GM19240 (cell line): Measurements from ENCODE around the gene TWF2.

ENCODE experiments used
- DNase-seq: peaks from one replicate; pipeline ENCODE4 v3.0.0; 2011; ENCODE audit warnings: low spot score; ENCODE audit not compliant: insufficient read length

Gene TWF2

GRCh38 chr3:52237657-52238172 is 1.2 kb downstream of the TWF2 start:
- no peak for DNase-seq

DNA sequence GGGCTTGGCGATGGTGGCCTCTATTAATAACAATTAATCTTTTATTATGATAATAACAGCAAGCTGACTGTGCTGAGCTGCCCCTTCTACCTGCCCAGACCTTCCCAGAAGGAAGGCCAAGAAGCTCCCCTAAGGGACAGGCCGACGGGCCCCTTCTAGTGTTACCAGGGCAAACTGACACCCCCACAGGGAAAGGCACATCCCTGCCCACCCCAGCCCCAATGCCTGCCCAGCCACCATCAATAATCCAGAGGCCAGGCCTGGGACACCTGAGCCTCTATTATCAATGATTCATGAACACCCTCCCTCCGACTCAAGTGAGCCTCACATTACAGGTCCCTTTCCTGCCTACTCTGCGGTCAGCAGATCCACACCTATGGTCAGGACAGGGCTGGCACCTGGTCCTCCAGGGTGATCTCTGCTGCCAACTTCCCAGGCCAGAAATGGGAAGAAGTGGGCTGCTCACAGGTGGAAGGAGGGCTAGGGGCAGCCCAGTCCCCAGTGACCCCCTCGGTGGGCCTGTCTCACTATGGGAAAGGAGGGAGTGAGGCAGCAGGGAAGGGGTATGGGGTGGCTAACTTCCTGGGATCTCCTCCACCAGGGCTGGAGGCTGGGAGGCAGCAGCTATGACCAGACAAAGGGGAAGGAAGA is 1.8 kb downstream of the TWF2 start:
- DNase-seq = no peak

DNA sequence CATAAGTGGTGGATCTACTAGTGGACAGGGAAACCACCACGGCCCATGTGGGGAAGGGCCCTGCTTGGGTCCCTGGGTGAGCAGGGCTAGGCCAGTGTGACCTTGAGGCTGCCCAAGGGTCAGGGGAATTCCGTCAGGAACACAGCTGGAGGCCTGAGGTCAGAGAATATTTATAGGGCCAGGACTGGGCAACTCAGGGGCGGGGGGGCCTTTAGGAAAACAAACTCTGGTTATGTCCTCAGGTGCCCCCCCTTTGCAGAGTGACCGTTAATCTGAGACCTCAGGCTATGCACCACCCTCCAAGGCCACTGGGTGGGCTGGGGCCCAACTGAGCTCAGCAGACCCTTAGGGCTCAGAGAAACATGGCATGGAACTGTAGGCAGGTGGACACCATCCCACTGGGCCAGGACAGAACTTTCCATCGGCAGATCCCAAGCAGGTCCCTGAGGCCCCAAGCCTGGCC is 2.5 kb downstream of the TWF2 start:
- no peak for DNase-seq

DNA sequence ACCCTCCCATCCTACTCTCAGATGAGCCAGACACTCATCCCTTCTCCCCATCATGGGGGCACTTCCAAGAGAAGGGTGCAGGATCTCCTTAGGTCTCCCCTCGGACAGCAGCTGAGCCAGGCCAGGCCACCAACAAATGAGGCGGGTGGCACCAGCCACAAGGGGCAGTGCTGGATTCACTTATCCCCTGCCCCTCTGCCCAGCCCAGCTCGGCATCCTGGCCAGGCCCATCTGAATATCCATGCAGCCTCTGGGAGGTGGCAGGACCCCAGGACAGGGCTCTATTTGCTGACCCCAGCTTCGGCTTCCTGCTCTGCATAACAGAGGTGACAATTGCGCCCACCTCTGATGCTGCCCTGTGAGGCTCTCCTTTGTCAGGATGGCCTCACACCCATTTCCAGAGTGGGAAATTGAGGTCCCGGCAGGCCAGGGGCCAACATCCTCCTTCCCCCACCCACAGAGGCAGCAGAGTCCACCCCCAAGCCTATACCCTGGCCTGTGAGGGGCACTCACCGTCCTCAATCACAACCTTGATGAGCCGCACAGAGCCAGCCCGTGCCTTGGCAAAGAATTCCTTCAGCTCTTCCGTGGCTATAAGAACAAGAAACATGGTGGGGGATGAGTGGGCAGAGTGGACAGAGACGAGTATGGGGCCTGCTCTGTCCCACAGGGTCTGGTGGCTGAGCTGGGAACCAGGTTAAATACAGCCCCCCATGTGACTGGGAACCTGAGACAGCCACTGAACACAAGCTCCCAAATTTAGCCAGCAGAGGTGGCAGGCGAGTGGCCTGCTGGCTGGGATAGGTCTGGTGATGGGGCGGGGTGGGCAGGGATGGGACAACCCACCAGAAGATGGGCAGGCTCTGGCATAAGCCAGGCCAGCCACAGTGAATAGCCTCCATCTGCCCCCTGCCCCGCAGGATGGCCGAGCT is 4.2 kb downstream of the TWF2 start:
- DNase-seq = no peak

GRCh38 chr3:52233968-52234367 is 5.0 kb downstream of the TWF2 start:
- DNase-seq = no peak

DNA sequence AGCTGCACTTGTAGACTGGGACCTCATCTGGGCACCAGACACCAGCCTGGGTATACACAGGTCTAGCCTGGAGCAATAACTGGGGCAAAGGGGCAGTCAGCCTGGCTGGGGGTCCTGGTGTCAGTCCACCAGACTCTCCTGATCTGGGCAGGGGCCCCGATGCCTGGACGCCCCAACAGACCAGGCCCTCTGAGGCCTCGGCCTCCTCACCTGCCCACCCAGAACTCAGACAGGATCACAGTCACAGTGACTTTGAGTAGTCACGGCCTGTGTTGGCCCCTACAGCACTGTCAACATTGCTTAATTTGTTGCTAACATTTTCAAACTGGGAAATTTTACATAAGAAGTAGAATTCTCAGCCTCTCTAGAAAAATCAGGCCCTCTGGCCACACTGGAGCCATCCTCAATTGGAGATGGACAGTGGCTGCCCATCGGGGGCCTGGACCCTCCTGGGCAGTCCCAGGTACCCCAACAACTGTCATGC is 5.8 kb downstream of the TWF2 start:
- DNase-seq = no peak

GRCh38 chr3:52232279-52233107 is 6.5 kb downstream of the TWF2 start:
- no peak for DNase-seq

DNA sequence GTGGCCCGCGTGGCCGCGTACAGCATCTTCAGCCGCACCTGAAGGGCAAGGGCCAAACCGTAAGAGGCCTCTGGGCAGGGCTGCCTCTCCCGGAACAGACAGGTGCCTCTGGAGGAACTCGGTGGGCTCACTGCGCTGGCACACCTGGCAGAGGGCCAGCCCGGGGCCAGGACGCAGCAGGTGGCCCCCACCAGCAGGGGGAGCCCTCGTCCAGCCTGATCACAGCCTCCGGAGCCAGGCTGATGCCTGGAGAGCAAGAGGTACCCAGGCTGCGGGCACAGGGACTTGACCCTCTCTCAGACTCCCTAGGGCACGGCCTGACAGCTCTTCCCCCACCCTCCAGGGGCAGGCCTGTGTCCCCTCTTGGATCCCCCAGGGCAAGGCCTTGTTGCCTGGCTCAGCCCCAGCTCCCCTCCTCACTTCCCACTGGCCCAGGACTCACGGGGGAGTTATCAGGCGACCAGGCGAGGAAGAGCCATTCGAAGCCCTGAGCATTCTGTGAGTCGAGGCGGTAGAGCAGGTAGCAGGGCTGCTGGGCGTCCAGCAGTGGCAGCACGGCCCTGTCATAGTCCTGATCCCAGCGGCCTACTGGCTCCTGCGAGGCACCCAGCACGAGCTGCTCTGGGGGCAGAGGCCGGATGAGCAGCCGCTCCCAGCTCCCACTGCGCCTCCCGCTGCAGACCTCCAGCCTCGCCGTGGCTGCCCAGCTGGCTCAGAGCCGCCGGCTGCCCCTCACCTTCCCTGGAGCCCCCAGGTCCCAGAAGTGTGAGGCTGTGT is 7.3 kb downstream of the TWF2 start:
- DNase-seq = no peak

- no peak for DNase-seq
Observed at GRCh38 chr3:52230889-52231499, 8.0 kb downstream of the TWF2 start.

DNA sequence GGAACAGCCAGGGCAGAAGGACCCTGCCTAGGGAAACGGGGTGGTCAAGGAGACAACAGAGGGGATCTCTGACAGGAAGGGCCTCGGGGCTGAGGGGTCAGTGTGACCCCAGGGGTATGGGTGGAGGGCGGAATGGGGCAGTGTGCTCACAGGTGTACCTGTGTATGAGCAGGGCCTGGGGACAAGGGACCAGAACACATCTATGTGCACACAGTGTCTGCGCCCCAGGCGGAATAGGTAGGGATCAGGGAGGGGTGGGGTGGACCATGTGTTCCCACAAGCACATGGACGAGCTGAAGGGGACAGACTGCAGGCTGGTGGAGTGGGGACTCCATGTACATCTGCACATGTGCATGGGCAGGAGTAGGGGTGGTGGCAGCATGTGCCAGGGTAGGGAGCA is 8.5 kb downstream of the TWF2 start:
- DNase-seq = no peak

DNA sequence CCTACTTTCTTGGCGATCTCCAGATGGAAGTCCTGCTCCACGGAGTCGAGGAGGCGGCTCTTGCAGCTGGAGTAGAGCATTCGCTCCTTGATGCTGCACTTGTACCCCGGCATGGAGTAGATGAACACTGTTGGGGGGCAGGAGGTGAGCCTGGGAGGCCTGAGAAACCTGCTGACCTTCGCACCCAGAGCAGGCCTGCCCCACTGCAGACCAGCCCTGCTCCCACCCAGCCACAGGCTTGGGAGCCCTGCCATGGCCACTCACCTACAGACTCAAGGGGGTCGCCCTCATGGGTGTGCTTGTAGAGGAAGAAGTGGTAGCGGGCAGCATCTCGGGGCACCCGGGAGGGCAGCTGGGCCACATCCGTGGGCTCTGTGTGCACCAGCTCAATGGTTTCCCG is 9.3 kb downstream of the TWF2 start:
- no peak for DNase-seq

- no peak for DNase-seq
Observed at GRCh38 chr3:52228751-52229291, 10.1 kb downstream of the TWF2 start.

GRCh38 chr3:52228266-52228665 is 10.7 kb downstream of the TWF2 start:
- no peak for DNase-seq

GRCh38 chr3:52227766-52228165 is 11.2 kb downstream of the TWF2 start:
- DNase-seq = no peak

DNA sequence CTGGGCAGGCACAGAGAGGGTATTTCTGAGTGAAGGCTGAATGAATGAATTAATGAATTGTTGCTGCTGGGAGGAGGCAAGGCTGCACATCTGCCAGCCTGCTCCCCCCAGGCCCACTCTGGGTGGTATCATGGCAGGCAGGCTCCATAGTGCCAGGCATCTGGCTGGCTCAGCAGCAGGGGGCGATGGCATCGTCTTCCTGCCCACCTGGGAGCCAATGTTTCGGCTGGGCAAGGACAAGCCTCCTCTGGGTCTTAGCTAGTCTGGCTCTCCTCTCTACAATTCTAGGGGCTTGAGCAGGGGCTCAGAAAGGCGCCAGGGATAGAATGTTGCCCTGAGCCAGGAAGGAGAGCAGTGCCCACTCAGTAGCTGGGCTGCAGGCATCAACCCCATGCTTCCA is 11.8 kb downstream of the TWF2 start:
- no peak for DNase-seq

- no peak for DNase-seq
Observed at GRCh38 chr3:52226229-52226817, 12.6 kb downstream of the TWF2 start.

DNA sequence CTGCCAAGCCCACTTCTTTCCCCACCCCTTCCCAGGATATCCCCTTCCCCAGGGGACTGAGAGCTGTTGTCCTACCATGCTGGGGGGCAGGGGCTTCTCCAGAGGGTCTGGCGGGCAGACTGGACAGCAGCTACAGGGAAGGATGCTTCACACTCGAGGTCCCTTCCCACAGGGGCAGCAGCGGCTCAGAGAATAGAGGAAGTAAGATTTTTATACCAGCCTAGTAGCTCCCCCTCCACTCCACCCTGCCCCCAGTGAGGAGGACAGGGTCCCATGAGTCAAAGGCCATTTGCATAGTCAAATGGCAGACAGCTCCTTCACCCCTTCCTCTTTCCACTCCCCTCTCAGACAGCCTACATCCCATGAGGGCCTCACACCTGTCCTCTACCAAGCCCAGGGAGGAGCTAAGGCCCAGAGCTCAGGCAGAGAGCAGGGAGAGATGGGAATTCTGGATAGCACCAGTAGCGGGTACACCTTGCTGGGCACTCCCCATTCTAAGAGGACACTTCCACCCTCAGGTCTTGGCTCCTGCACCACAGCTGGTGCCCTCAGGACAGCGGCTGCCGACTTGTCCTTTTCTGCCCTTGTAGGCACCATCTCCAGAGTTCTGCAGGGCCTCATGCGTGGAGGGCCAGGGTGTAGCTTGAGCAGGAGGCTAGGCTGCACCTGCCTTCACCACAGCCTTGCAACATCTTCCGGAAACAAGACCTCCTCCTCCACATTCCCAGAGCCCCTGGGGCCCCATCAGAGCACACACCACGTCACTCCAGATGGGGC is 13.3 kb downstream of the TWF2 start, which contains the start of gene TLR9:
Gene TLR9 (minus strand): TSS at position 194 of the 777 bp plus-strand sequence. CDS start 116 bp downstream, at position 78.
- peak; percentile 84 for DNase-seq
